Measurements from ENCODE around the gene FAM117A. TPM values are rescaled to one million over a fixed set of nuclear protein-coding genes. Genes with fewer than 3 reads are reported as not detected.

FAM117A gene
- total and polyA plus RNA-seq, 2 of the 4 experiments (the other 2 are of a cell fraction): 0.72 to 3.4 TPM

GRCh38 chr17:49764559-49765180 lies 739 bp upstream of the FAM117A start:
- Histone ChIP-seq H3K27me3 (ENCODE audit: control insufficient read depth, insufficient read depth, low read length) (peaks cover 27% of the 10 kb centered on the region), H3K18ac (ENCODE audit: low read depth, low read length) (no peak overlapping the region), H3K27ac (ENCODE audit: insufficient read depth, low read length) (no peak overlapping the region), H3K4ac (ENCODE audit: low read depth, low read length) (no peak overlapping the region), H2BK5ac (ENCODE audit: low read depth, low read length, poor library complexity, severe bottlenecking) (no peak overlapping the region), H3K4me2 (ENCODE audit: low read depth, low read length) (peak overlapping the region; percentile 92), H3K9me3 (ENCODE audit: control insufficient read depth, insufficient read depth, low read length) (no peaks in the 10 kb centered on the region), H3K14ac (replicated peaks; ENCODE audit: low read depth, low read length) (no peak overlapping the region), H3K9me1 (ENCODE audit: insufficient read depth, low read length) (no peaks in the 10 kb centered on the region; the same call in 1 of the 2 replicates), H2BK15ac (ENCODE audit: low read depth, low read length) (no peak overlapping the region), H2AK9ac (replicated peaks; ENCODE audit: low read depth, low read length, poor library complexity) (peak overlapping the region; percentile 68), H2AK5ac (ENCODE audit: low read depth, low read length) (no peak overlapping the region), H2BK20ac (ENCODE audit: low read depth, low read length) (no peak overlapping the region), H3K4me1 (ENCODE audit: control insufficient read depth, insufficient read depth, low read length) (no peaks in the 10 kb centered on the region), H3K36me3 (ENCODE audit: control insufficient read depth, insufficient read depth, low read length) (no peaks in the 10 kb centered on the region), H3K56ac (ENCODE audit: extremely low read depth, insufficient read depth, low read length) (no peak overlapping the region), H2AFZ (replicated peaks; ENCODE audit: low read length, poor library complexity) (peak overlapping the region; percentile 82), H3K79me1 (ENCODE audit: low read depth in 1 of 2, low read length in 2 of 2) (no peaks in the 10 kb centered on the region), H3K4me3 (ENCODE audit: insufficient read depth, low read depth, low read length) (peak overlapping the region; percentile 37), H4K91ac (ENCODE audit: insufficient read depth, low read depth, low read length) (no peak overlapping the region), H4K20me1 (ENCODE audit: insufficient read depth, low read length) (no peaks in the 10 kb centered on the region), H4K8ac (ENCODE audit: low read depth in 2 of 2, low read length in 2 of 2) (no peak overlapping the region), H2BK120ac (ENCODE audit: low read depth, low read length) (no peak overlapping the region), H3K9ac (ENCODE audit: low read depth, low read length) (no peak overlapping the region), H4K5ac (ENCODE audit: low read depth, low read length) (no peak overlapping the region), H3K23ac (ENCODE audit: low read depth, low read length) (no peak overlapping the region)
- DNase-seq (no peak), ATAC-seq (ENCODE audit: low read depth) (no peak)
- ChIA-PET POLR2A (ENCODE audit: unreplicated experiment) (no interaction called here), CTCF (interaction anchor here (0.7 kb wide), 1 partner anchor 9 kb away, joined by 3 read pairs; no protein-coding TSS in a partner anchor)
- intact Hi-C loops (cut with micrococcal nuclease) (no loop called here), in situ Hi-C loops (cut with MboI; ENCODE audit: low sequenced_read_pairs) (no loop called here), dilution Hi-C loops (cut with HindIII; ENCODE audit: low sequenced_read_pairs, unreplicated experiment) (no loop called here)
- TF ChIP-seq MAFK (IDR thresholded peaks at IDR 0.05; ENCODE audit: low read depth, low read length) (no peak), CEBPB (IDR thresholded peaks at IDR 0.05; ENCODE audit: low read depth, low read length) (no peak)
- BruUV-seq (replicated peaks): no TSS peak
- WGBS, 2 experiments (ENCODE audit: extremely low coverage in 2 of 2, insufficient read length in 1 of 2): 60% methylated on average over 2 of the region's 8 CpGs; no CpG with 5 or more reads in 1 of the 2 experiments
